HG03060 (cell line): Measurements from ENCODE around the gene LGSN.
"Not testable (repeated sequence)": the region's sequence is repeated elsewhere in the genome, so short reads cannot be mapped to it uniquely, and the experiment has no call there.

Experiments
- ATAC-seq: cut with Tn5 transposase; IDR thresholded peaks from one replicate; pipeline ENCODE4 v1.9.1; 2021; ENCODE audit warnings: low read depth, moderate number of reproducible peaks; ENCODE audit not compliant: unreplicated experiment

Gene LGSN

DNA sequence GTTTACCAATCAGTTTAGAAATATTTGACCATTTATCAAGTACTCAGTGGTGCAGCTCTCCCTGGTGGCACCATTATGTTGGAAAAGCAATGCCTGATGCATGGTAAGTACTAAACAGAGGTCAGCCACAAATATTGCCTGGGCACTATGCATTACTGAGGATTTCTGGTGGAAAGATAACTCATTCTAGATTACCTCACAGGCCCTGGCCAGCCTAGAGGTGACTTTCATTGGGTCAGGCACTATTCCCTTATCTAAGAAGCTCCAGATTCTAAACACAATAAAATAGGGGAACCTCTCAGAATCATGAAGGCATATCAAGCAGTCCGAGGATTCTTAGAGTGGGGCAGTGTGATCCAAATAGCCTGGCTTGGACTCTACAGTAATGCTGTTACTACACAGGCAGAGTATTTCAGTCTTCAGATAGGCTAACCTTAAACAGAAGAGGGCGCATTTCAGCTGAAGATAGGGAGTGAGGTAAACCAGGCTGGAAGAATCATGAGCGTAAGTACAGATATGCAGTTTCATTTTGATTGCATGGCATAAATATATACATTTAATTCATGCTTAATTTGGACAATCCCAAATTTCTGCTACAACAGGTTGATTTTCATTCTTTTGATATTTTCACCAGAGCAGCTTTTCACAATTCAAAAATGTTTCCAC is 12.1 kb downstream of the LGSN start:
- peak; percentile 88 for ATAC-seq

DNA sequence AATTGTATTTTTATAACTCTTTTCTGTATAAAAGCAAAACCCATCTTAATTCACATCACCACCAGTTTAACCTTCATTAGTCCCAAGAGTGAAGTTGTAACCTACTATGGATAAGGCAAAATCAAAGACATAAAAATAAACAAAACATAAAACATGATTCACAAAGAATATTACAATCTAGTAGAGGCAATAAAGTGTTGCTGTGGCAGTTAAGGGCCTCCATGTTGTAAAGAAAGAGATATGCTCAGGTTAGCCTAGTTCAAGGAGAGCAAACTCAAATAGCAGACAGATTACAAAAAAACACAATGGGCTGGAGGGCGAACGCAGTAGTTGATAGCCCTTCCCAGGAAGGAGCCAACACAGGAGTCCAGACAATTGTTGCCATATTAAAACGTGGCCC is 13.4 kb downstream of the LGSN start:
- no peak for ATAC-seq

DNA sequence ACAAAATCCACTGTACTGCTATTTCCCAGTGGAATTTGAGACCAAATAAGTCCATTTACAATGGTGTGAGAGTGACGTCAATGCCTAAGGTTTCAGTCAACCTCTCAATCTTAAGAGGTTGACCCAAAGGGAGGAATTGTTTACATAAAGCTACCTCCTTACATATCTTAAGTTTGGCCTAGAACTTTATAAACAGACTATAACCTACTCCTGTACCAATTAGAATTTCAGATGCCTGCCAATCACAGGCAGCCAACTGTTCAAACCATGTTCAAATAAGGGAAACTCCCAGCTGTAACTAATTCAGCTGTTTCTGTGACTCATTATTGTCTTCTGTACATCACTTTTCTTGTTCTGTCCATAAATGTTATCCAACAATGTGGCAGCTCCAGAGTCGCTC is 14.5 kb downstream of the LGSN start:
- ATAC-seq, result no peak

DNA sequence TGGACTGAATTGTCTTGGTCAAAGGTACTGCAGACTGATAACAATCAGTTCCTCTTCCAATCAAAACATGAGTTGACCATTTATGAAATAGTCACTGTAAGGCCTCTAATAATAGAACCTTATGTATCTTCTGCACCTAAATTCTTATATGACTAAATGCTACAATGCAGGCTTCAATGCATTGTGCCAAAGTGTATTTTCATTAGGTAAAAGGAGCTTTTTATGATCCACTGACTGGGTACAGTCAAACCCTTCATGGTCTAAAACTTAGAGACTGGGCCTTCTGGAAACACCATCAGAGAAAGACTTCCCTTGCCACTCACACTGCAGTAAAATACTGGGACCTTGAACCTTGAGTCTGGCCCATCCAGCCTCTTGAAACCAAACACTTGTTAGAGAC is 16.3 kb downstream of the LGSN start:
- ATAC-seq, result no peak

DNA sequence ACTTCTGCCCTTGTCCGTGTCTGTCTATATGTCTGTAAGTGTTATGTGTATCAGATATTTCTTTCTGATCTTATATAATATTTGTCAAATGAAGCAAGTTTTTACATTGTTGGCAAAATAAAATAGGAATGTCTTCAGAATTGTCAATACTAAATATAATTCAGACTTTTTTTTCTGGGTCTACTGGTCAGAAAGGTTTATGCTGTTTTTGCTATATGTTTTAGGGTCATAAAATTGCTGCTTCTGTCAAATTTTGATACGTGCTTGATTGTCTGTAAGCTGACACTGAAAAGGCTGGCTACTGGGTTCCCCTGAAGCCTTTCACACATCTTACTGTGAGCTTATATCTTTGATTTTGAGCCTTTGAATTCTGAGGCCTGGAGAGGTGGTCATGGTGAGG is 20.1 kb downstream of the LGSN start:
- no peak for ATAC-seq

DNA sequence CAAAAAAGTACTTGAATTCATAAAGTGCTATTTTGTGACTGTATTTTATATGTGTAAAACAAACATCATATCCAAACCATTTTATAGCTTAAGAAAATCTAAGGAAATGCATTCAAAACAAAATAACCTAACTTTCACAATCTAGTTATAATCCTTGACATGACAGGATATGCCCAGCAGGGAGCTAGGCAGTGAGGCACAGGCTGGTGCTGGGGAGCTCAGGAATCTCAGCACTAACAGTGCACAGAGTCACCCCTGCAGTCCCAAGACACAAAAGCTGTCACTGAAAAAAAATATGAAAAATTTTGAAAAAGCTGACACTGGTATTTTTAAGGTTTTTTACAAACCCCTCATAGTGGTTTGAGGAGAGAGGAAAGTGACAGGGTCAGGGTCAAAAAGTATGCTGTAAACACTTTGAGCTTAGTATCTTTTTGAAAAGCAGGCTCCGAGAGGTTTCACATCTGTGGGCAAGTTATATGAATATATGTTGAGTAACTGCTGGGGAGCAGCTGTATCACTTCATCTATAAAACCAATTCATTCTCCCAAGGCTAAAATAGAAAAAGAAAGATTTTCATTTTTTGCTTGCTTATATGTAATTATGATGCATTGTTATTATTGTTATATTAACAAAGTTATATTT is 24.1 kb downstream of the LGSN start:
- no peak for ATAC-seq

DNA sequence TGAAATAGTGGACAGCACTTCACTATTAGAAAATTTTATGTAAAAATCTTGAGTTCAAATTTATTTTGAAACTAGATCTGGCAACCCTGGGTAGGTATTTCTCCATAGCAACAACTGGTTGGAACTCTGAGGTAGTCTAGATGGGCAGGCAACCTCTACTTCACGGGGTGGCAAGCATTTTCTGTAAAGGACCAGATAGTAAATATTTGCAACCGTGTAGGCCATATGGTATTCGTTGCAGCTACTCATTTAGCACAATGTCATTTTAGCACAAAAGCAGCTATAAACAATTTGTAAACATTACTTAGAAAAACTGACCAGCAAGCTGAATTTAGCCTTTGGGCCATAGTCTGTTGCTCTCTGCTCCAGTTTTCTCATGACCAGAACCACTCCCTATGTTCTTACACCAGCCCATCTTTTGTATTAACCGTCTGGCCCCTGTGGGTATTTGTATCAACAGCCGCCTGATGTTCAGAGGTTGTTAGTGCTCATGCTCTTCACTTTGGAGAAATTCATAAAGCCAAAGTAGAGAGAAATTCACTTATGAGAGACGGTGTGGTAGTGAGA is 29.2 kb downstream of the LGSN start:
- no peak for ATAC-seq

DNA sequence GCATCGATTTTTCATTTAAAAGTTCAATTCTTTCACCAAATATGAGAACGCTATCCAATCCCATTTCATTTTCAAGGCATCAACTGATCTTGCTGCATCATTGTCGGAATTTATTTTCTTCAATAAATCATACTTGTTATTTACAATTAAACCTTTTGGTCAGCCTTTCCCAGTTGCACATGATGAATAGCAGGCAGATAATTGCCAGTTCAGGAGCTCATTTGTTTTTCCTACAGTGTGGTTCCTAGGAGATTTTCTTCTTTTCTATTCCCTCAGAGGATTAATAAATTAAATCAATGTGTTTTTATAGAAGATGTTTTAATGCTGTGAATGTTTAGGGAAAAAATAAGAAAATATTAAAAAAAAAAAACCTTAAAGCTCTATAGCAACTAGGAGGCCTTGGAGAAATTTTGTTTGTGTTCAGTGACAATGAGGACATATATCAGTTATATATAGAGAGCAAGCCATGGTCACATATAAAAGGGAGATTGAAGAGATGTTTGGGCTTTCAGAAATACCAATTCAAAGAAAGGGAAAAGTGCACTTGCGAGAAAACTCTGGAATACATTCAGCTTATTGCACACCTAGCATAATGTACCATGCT is 30.4 kb downstream of the LGSN start:
- no peak for ATAC-seq

DNA sequence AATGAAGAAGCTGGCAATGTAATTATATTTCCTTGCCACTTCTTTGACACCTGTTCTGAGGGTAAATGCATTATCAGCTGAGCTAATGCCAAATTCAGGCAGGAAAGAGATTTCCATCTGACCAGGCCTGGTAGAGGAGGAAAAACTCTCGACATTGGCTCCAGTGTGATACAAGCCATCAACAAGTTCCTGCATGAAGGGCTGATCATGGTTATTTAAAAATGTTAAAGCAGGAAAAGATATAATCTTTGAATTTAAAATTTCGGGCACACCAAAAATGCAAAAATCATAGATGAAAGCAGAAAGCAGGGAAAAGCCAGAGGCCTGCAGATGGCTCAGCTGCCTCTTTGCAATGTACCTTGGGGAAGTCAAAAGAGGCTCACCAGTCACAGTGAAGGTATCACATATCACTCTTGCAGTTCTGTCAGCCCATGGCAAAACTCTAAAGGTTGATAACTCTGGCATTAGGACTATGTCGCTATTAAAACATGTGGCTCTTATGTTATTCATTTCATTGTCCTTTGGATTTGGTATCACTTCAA is 39.1 kb downstream of the LGSN start:
- ATAC-seq, result no peak

DNA sequence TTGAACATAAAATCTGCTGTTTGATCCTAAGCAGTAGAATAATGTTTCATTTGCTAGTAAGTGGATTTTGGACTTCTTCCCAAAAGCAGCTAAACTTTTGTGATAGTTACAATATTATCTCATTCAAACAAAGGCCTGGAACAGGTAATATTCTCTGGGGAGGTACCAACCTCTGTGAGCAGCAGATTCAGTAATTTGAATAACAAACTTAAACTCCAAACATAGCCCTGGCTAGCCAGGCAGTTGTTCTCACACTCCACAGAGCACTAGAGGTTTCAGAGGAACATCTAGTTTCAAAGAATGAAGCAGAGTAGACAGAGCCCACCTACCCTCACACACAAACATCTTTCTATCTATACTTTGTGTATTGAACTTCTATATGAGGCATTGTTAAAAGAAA is 40.9 kb downstream of the LGSN start:
- ATAC-seq, result no peak

DNA sequence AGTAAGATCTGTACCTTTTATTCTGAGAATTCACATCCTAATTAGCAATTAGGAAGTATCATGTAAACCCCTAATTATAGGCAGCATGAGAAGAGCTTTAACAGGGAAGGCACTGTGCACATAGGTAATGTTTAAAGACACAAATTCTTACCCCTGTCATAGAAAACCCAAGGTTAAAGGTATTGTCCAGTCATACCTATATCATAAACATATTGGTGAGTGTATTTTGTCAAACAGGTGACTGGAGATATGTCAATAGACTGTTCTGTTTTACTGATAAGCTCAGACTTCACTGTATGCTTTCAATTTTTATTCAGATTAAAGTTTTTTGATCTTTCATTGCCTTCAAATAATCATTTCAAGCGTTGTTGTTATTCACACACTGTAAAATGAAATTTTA is 43.8 kb downstream of the LGSN start:
- no peak for ATAC-seq

DNA sequence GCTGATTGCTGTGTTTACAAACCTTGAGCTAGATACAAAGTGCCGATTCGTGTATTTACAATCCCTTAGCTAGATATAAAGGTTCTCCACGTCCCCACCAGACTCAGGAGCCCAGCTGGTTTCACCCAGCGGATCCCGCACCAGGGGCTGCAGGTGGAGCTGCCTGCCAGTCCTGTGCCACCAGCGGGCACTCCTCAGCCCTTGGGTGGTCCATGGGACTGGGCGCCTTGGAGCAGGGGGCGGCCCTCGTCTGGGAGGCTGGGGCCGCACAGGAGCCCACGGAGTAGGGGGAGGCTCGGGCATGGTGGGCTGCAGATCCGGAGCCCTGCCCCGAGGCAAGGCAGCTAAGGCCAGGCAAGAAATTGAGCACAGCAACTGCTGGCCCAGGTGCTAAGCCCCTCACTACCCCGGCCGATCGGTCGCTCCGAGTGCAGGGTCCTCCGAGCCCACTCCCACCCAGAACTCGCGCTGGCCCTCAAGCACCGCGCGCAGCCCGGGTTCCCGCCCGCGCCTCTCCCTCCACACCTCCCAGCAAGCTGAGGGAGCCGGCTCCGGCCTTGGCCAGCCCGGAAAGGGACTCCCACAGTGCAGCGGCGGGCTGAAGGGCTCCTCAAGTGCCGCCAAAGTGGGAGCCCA is 44.9 kb downstream of the LGSN start:
- not testable (repeated sequence) for ATAC-seq

DNA sequence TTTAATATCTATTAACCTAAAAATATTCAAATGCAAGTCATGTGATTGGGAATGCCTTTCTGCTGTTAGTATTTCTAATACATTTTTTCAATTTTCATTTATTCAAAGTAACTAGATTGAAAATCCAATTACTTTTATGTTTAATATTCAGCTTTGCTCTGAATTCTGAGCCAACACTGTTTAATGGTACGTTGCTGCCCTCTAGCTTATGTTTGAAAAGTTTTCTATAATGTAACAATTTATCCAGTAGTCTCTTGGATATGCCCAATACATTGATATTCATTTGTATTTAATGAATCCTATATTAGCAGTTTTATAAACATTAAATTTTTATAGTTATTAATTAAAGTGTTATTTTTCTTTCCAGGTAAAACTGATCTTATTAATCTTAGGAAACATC is 47.4 kb downstream of the LGSN start:
- no peak for ATAC-seq

DNA sequence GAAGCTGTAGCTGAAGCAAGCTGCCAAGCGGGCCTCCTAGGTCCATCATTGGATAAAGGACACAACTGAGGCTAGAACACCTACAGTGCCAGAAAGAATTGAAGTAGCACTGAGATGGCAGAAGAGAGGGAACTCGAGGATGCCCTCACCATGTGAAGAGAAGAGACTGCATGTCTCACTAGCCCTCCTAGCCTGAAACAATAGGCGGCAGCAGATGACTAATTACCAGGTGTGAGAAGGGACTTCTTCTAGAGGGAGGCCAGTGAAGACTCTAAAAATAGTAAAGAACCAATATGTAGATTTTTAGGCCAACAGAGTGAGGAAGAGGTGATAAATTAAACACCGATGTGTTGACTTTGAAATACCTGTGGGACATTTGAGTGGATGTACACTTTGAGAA is 50.3 kb downstream of the LGSN start:
- ATAC-seq, result no peak

DNA sequence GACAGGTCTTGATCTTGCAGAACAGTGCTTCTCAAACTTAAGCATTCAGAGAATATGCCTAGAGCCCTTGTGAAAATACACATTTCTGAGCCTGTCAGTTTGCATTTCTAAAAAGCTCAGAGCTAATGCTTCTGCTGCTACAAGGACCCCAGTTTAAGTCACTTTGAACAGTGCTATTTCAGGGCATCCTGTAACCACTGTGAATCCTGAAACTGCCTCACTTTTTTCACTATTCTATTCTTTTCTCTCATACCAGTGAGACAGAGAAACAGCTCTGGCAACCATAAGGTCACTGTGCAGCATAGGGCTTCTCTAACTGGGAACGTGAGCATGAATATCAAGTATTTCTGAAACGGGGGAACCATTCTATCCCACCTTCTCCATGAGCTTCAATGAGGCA is 51.2 kb downstream of the LGSN start:
- peak; percentile 35 for ATAC-seq

DNA sequence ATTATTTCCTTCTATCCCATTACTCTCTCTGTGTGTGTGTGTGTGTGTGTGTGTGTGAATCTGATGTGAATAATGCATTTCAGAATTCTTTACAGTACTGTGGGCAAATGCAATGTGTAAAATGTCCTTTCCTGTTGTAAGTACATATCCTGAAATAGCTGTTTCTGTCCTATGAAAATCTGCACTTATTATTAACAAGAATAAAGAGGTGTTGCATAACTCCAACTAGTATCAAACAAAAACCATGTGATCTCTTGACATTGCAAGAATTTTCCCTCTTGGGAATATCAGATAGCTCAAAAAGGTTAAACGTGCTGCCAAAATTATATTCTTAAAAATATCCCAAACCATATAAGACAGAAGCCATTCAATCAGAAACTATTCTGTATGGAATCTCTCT is 52.0 kb downstream of the LGSN start:
- ATAC-seq, result no peak

DNA sequence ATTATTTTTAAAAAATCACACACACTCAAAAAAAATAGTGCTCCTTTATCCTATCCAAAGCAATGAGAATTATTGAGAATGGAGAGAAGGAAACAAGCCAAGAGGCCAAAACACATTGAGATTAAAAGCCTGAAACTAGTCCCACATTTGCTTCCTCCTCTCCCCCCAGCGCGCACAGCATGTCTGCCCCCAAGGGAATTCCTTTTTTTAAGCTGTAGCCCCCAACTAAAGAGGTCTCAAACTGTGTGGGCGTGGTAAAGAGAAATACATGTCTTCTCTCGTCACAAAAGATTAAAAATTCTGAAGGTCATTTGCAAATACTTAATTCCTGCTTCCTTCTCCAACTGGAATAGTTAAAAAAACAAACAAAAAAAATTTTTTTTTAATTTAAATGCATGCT is 52.7 kb downstream of the LGSN start:
- no peak for ATAC-seq

DNA sequence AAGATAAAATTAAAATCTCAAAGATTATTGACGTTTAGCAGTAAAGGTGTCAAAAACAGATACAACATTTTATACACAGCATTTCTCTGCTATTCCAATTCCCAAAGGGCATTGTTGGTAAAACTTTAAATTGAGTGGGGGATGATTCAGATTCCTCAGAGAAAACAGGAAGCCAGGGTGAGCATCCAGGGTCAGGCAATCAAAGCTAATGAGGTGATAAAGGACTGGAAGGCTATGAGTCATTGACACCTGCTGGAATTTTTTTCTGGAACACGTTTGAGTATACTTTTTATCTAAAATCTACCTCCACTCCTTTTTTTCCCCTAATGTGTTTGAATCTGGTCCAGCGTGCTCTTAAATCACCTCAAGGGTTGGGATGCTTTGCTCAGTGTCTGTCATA is 56.3 kb downstream of the LGSN start:
- no peak for ATAC-seq

DNA sequence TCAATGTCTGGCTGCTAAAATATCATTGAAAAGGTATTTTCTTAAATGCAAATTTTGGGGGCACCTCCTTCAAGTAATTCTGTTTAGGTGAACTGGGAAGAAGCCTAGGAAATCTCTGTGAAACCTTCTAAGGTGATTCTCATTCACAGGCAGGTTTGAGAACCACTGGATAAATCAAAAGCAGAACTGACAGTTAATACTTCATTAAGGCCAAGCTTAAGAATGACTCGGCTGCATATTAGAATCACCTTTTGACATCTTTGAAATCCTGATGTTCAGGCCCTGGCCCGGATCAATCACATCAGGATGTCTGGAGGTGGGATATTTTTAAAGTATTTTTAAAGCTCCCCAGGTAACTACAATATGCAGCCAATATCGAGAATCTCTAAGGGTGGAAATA is 58.0 kb downstream of the LGSN start:
- ATAC-seq, result no peak

DNA sequence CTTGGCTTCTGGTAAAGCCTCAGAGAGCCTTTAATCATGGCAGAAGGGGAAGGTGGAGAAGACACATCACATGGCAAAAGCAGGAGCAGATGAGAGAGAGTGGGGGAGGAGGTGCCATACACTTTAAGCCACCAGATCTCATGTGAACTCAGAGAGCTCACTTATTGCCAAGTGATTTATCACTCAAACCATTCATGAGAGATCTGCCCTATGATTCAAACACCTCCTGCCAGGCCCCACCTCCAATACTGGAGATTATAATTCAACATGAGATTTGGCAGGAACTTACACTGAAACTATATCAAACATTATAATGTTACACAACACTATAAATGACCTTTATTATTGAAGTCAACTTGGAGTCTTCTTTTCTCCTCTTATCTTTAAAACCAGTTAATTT is 60.6 kb downstream of the LGSN start:
- ATAC-seq, result no peak

DNA sequence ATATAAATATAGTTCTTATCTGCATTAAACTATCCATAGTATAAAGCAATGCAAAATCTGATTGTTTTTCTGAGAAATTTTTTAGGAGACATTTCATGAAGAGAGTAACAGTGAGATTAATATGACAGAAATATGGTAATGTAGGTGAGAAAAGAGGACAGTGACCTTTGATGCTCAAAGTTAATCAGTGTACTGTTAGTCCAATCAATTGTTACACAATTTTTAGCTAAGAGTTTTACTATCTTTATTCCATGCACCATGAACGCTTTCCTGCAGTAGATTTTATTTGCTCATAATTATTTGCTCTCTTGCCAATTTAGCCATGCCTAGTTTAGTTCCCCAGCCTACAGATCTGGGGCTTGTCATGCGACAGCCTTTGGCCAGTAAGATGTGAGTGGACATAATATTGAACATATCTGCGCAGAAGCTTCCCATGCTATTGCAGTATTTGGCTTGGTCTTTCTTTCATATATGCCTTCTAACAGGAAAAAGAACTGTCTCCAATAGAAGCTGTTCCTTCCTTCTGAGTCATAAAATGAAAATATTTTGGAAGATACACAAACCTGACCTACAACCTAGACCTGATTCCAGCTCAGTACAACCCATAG is 69.8 kb downstream of the LGSN start:
- no peak for ATAC-seq
